Measurements from ENCODE around the gene TTC17. TPM values are rescaled to one million over a fixed set of nuclear protein-coding genes. Genes with fewer than 3 reads are reported as not detected.

Gene TTC17
- total RNA-seq, 4 donors from 2014 or later, result 65.8 to 280 (median 106) TPM

DNA sequence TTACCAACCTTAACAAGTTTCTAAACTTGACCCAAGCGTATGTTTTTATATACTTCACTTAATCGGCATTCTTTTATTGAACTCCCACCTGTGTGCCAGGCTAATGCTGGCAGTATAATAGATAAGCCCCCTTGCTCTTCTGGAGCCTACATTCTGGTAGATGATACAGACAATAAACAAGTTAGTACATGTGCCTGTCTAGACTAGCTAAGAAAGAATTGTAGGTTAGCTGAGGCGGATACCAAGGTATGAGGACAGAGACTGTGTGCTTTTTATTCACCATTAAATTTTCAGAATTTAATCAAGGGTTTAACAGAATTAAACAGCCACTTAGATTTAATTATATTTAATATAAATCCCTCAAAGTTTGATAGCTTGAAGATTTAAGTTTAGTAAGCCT is 45.7 kb downstream of the TTC17 start:
- Histone ChIP-seq H3K27ac (no peak overlapping the region), H3K4me1 (no peaks in the 10 kb centered on the region), H3K4me3 (no peak overlapping the region), H3K27me3 (no peaks in the 10 kb centered on the region), H3K9me3 (no peaks in the 10 kb centered on the region), H3K36me3 (peaks cover 79% of the 10 kb centered on the region)
- WGBS, result 89% methylated on average over 3 of the region's 3 CpGs
- DNase-seq (ENCODE audit: low spot score in 2 of 2), result no peak
- TF ChIP-seq EP300 (IDR thresholded peaks at IDR 0.05) (no peak), POLR2A (IDR thresholded peaks at IDR 0.05) (no peak), POLR2AphosphoS5 (IDR thresholded peaks at IDR 0.05) (no peak)
- TF ChIP-seq, protein P1, sequence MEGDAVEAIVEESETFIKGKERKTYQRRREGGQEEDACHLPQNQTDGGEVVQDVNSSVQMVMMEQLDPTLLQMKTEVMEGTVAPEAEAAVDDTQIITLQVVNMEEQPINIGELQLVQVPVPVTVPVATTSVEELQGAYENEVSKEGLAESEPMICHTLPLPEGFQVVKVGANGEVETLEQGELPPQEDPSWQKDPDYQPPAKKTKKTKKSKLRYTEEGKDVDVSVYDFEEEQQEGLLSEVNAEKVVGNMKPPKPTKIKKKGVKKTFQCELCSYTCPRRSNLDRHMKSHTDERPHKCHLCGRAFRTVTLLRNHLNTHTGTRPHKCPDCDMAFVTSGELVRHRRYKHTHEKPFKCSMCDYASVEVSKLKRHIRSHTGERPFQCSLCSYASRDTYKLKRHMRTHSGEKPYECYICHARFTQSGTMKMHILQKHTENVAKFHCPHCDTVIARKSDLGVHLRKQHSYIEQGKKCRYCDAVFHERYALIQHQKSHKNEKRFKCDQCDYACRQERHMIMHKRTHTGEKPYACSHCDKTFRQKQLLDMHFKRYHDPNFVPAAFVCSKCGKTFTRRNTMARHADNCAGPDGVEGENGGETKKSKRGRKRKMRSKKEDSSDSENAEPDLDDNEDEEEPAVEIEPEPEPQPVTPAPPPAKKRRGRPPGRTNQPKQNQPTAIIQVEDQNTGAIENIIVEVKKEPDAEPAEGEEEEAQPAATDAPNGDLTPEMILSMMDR (IDR thresholded peaks at IDR 0.05), result no peak

- no peak overlapping the region for H3K4me3 ChIP-seq
- DNase-seq (ENCODE audit: low spot score in 2 of 2), result no peak
- H3K36me3 ChIP-seq, result peaks cover 73% of the 10 kb centered on the region
- 79% methylated on average over 3 of the region's 3 CpGs for WGBS
- H3K27me3 ChIP-seq, result no peaks in the 10 kb centered on the region
- H3K9me3 ChIP-seq, result no peaks in the 10 kb centered on the region
- H3K27ac ChIP-seq, result no peak overlapping the region
- no peaks in the 10 kb centered on the region for H3K4me1 ChIP-seq
- TF ChIP-seq POLR2AphosphoS5 (IDR thresholded peaks at IDR 0.05) (no peak), POLR2A (IDR thresholded peaks at IDR 0.05) (no peak), EP300 (IDR thresholded peaks at IDR 0.05) (no peak)
- TF ChIP-seq, protein P1 (IDR thresholded peaks at IDR 0.05), result no peak
Observed at GRCh38 chr11:43404836-43405479, 46.2 kb downstream of the TTC17 start.

DNA sequence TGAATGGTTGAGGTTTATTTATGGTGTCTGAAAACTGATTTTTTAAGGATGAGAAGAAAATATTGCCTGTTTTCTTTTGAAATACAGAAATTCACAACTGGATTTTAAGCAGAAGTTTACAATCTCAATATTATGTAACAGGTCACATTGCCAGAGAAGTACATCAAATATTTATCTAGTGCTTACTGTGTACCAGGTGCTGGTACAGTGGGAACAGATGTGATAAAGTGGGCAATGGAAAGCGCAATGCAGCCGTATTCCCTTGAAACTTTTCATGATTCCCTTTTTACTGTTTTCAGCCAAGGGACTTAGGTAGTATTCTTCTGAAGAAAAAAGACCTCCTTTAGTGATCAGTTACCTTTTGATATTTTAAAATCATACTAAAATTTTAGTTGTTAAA is 49.6 kb downstream of the TTC17 start:
- TF ChIP-seq EP300 (IDR thresholded peaks at IDR 0.05) (no peak), POLR2A (IDR thresholded peaks at IDR 0.05) (no peak), POLR2AphosphoS5 (IDR thresholded peaks at IDR 0.05) (no peak)
- TF ChIP-seq, protein P1 (IDR thresholded peaks at IDR 0.05), result no peak
- no peaks in the 10 kb centered on the region for H3K9me3 ChIP-seq
- no peaks in the 10 kb centered on the region for H3K4me1 ChIP-seq
- DNase-seq (ENCODE audit: low spot score in 2 of 2), result no peak
- H3K36me3 ChIP-seq, result peaks cover 64% of the 10 kb centered on the region
- no peak overlapping the region for H3K27ac ChIP-seq
- H3K27me3 ChIP-seq, result no peaks in the 10 kb centered on the region
- H3K4me3 ChIP-seq, result no peak overlapping the region
- WGBS, result 97% methylated on average over 2 of the region's 2 CpGs

DNA sequence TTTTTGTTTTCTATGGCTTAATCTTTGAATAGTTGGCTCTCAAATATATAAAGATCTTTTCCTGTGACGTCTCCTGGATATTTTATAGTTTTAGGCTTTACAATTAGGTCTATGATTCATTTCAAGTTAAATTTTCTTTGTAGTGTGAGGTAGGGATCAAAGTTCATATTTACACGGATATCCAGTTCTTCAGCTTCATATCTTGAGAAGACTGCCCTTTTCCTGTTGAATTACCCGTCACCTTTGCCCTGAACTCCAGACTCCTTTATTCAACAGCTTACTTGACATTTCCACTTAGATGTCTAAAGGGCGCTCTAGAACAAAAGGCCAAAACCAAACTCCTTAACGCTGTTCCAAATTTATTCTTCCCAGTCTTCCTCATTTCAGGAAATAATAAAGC is 51.7 kb downstream of the TTC17 start:
- H3K36me3 ChIP-seq, result peaks cover 81% of the 10 kb centered on the region
- no peak overlapping the region for H3K27ac ChIP-seq

GRCh38 chr11:43418197-43418596 is 59.5 kb downstream of the TTC17 start:
- no peaks in the 10 kb centered on the region for H3K4me1 ChIP-seq
- H3K4me3 ChIP-seq, result no peak overlapping the region
- H3K36me3 ChIP-seq, result peaks cover 39% of the 10 kb centered on the region
- H3K27ac ChIP-seq, result no peak overlapping the region
- TF ChIP-seq, protein P1 (IDR thresholded peaks at IDR 0.05), result no peak
- no peak for TF ChIP-seq EP300 (IDR thresholded peaks at IDR 0.05)
- no peak for TF ChIP-seq POLR2AphosphoS5 (IDR thresholded peaks at IDR 0.05)
- TF ChIP-seq POLR2A (IDR thresholded peaks at IDR 0.05), result no peak
- H3K27me3 ChIP-seq, result no peaks in the 10 kb centered on the region
- 85% methylated on average over 2 of the region's 2 CpGs for WGBS
- H3K9me3 ChIP-seq, result no peaks in the 10 kb centered on the region
- DNase-seq (ENCODE audit: low spot score in 2 of 2), result no peak

More for the DNA sequence above, 51.7 kb downstream of the TTC17 start:
- no peak for DNase-seq (ENCODE audit: low spot score in 2 of 2)
- Histone ChIP-seq H3K9me3 (no peaks in the 10 kb centered on the region), H3K27me3 (no peaks in the 10 kb centered on the region), H3K4me1 (no peaks in the 10 kb centered on the region), H3K4me3 (no peak overlapping the region)
- TF ChIP-seq POLR2AphosphoS5 (IDR thresholded peaks at IDR 0.05) (no peak), POLR2A (IDR thresholded peaks at IDR 0.05) (no peak), EP300 (IDR thresholded peaks at IDR 0.05) (no peak)
- TF ChIP-seq, protein P1 (IDR thresholded peaks at IDR 0.05), result no peak
- WGBS, result 90% methylated on average over 5 of the region's 5 CpGs
